GM19035 (cell line): ENCODE measurements around the gene CACNA1C.
A peak's percentile ranks its signal among the peaks of the same experiment; 100 is the strongest.

Experiments
- ATAC-seq: cut with Tn5 transposase; IDR thresholded peaks from one replicate; pipeline ENCODE4 v1.9.1; 2021; ENCODE audit not compliant: unreplicated experiment

Gene CACNA1C

GRCh38 chr12:2052826-2053678, at the start of gene CACNA1C:
TSS of gene CACNA1C (plus strand) at chr12:2052987. CDS start at chr12:2053563, 576 bp downstream.
- no peak for ATAC-seq

GRCh38 chr12:2003676-2004112, 49.1 kb upstream of the CACNA1C start:
- ATAC-seq = peak; percentile 23

- ATAC-seq = peak; percentile 99
These were observed 48.5 kb upstream of the CACNA1C start, which contains the start of gene DCP1B for GRCh38 chr12:2004113-2004929. TSS of gene DCP1B (minus strand) at chr12:2004457. CDS start at chr12:2004431, 26 bp downstream.

- no peak for ATAC-seq
These were observed 44.1 kb upstream of the CACNA1C start for GRCh38 chr12:2008677-2009076.

GRCh38 chr12:2009623-2010022, 43.2 kb upstream of the CACNA1C start:
- no peak for ATAC-seq

- ATAC-seq = no peak
These were observed 40.9 kb upstream of the CACNA1C start for GRCh38 chr12:2011643-2012607.

GRCh38 chr12:2013086-2013485, 39.7 kb upstream of the CACNA1C start:
- ATAC-seq = no peak

GRCh38 chr12:2013527-2014223, 39.1 kb upstream of the CACNA1C start:
- ATAC-seq = no peak

GRCh38 chr12:2014231-2014630, 38.6 kb upstream of the CACNA1C start:
- ATAC-seq = no peak

- no peak for ATAC-seq
These were observed 35.8 kb upstream of the CACNA1C start for GRCh38 chr12:2016862-2017545.

- no peak for ATAC-seq
These were observed 35.0 kb upstream of the CACNA1C start for GRCh38 chr12:2017546-2018337.

- no peak for ATAC-seq
These were observed 34.4 kb upstream of the CACNA1C start for GRCh38 chr12:2018391-2018790.

- ATAC-seq = no peak
These were observed 33.7 kb upstream of the CACNA1C start for GRCh38 chr12:2019126-2019525.

- no peak for ATAC-seq
These were observed 32.3 kb upstream of the CACNA1C start for GRCh38 chr12:2020511-2020910.

GRCh38 chr12:2023365-2023764, 29.4 kb upstream of the CACNA1C start:
- no peak for ATAC-seq

GRCh38 chr12:2027351-2027750, 25.4 kb upstream of the CACNA1C start:
- no peak for ATAC-seq

GRCh38 chr12:2029851-2030250, 22.9 kb upstream of the CACNA1C start:
- ATAC-seq = no peak

GRCh38 chr12:2032506-2032905, 20.3 kb upstream of the CACNA1C start:
- ATAC-seq = no peak
